K562 (cell line): ENCODE data around the gene HELZ.
"Not testable (repeated sequence)": the region's sequence is repeated elsewhere in the genome, so short reads cannot be mapped to it uniquely, and the experiment has no call there.

Experiments used
- FIP1L1 ChIP-seq: fragments of 200-400 bp; formaldehyde crosslinking; IDR thresholded peaks from 2 replicates; pipeline ENCODE4 v1.6.1; 2018; ENCODE audit warnings: mild to moderate bottlenecking, low read depth, low read length; ENCODE audit not compliant: poor library complexity, severe bottlenecking
- TBL1XR1 ChIP-seq, 2 experiments: IDR thresholded peaks; 2 replicates each; pipeline ENCODE4 v1.6.1; 2012; ENCODE audit warnings: improper control_type of control experiment in 2 of 2, low read length in 2 of 2, mild to moderate bottlenecking in 1 of 2
- ZBTB7A ChIP-seq: IDR thresholded peaks from 2 replicates; pipeline ENCODE4 v1.6.1; 2011; ENCODE audit warnings: low read depth, mild to moderate bottlenecking, low read length, moderate library complexity, borderline replicate concordance; ENCODE audit not compliant: control insufficient read depth
- ZNF239 ChIP-seq: fragments of 250-450 bp; sonication (Bioruptor Pico); IDR thresholded peaks from 2 replicates; pipeline ENCODE4 v1.4.0; 2020; ENCODE audit warnings: mild to moderate bottlenecking
- ZNF583 ChIP-seq: fragments of 250-450 bp; sonication (Bioruptor Pico); IDR thresholded peaks from 2 replicates; pipeline ENCODE4 v1.4.0; 2020
- TF ChIP-seq, protein P1 (sequence below), 3 experiments: IDR thresholded peaks in 2 of 3; conservative IDR thresholded peaks in 1 of 3; 2 replicates each; pipeline ENCODE4 v1.5.1; 2011 to 2012; ENCODE audit warnings: low read length in 3 of 3, mild to moderate bottlenecking in 3 of 3, control low read depth in 2 of 3, improper control_type of control experiment in 1 of 3, inconsistent platforms in 1 of 3, low read depth in 1 of 3, mixed read lengths in 1 of 3, moderate library complexity in 1 of 3; ENCODE audit not compliant: insufficient read depth in 2 of 3
- TF ChIP-seq, protein P2 (sequence below): fragments of 250-450 bp; sonication (Bioruptor Pico); IDR thresholded peaks from 2 replicates; pipeline ENCODE4 v1.4.0; 2020; ENCODE audit warnings: mild to moderate bottlenecking

- not testable (repeated sequence) for TF ChIP-seq ZBTB7A; ZNF583; TBL1XR1 (IDR thresholded peaks at IDR 0.05; ENCODE audit: low read length in 2 of 2); FIP1L1; ZNF239 (CRISPR knock-in tag)
- TF ChIP-seq, protein P1, sequence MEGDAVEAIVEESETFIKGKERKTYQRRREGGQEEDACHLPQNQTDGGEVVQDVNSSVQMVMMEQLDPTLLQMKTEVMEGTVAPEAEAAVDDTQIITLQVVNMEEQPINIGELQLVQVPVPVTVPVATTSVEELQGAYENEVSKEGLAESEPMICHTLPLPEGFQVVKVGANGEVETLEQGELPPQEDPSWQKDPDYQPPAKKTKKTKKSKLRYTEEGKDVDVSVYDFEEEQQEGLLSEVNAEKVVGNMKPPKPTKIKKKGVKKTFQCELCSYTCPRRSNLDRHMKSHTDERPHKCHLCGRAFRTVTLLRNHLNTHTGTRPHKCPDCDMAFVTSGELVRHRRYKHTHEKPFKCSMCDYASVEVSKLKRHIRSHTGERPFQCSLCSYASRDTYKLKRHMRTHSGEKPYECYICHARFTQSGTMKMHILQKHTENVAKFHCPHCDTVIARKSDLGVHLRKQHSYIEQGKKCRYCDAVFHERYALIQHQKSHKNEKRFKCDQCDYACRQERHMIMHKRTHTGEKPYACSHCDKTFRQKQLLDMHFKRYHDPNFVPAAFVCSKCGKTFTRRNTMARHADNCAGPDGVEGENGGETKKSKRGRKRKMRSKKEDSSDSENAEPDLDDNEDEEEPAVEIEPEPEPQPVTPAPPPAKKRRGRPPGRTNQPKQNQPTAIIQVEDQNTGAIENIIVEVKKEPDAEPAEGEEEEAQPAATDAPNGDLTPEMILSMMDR (IDR thresholded peaks at IDR 0.05 in 2 of 3, conservative IDR thresholded peaks at IDR 0.05 in 1 of 3; ENCODE audit: insufficient read depth in 2 of 3, low read depth in 1 of 3, low read length in 3 of 3): not testable (repeated sequence)
- TF ChIP-seq, protein P2, sequence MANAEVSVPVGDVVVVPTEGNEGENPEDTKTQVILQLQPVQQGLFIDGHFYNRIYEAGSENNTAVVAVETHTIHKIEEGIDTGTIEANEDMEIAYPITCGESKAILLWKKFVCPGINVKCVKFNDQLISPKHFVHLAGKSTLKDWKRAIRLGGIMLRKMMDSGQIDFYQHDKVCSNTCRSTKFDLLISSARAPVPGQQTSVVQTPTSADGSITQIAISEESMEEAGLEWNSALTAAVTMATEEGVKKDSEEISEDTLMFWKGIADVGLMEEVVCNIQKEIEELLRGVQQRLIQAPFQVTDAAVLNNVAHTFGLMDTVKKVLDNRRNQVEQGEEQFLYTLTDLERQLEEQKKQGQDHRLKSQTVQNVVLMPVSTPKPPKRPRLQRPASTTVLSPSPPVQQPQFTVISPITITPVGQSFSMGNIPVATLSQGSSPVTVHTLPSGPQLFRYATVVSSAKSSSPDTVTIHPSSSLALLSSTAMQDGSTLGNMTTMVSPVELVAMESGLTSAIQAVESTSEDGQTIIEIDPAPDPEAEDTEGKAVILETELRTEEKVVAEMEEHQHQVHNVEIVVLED (CRISPR knock-in tag): not testable (repeated sequence)
Measured at GRCh38 chr17:67286826-67287225, 41.8 kb upstream of the HELZ start.
